VCaP (cell line): ENCODE results near the gene MAPK7.

Experiments used
- H3K27ac ChIP-seq: fragments of 450-650 bp; 2 replicates; pipeline ENCODE4 v1.5.1; 2017
- CTCF ChIP-seq: fragments of 450-650 bp; conservative IDR thresholded peaks from 2 replicates; pipeline ENCODE4 v1.5.1; 2017; ENCODE audit warnings: mild to moderate bottlenecking, moderate library complexity

Gene MAPK7

DNA sequence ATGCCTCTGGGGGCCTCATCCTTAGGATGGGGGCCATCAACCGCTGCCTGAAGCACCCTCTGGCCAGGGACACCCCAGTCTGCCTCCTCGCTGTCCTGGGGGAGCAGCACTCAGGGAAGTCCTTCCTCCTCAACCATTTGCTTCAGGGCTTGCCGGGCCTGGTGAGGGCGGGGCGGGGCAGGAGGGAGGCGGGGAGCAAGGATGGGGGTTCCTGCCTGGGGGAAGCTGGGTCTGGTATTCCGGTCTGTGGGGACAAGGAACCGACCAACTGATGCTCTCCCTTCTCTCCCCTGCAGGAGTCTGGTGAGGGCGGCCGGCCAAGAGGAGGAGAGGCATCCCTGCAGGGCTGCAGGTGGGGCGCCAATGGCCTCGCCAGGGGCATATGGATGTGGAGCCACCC is 34.7 kb downstream of the MAPK7 start:
- H3K27ac ChIP-seq = no peak overlapping the region
- TF ChIP-seq CTCF = no peak

DNA sequence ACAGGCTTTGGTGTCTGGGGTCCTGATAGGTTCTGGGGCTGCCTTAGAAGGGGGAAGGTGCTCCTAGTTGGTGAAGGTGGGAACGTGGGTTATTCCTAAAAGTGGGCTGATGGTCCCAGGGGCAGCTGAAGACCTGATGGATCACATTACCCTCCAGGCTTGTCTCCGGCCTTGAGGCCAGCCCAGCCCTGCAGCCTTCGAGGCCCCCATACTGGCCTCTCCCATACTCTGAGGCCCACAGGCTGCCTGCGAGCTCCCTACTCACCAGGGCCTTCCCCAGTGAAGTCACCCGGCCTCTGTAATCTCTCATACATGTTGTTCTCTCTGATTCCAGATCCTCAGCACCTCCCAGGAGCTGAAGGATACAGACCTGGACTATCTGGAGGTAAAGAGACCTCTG is 35.5 kb downstream of the MAPK7 start:
- H3K27ac ChIP-seq = no peak overlapping the region
- no peak for TF ChIP-seq CTCF

- H3K27ac ChIP-seq = no peak overlapping the region
- no peak for TF ChIP-seq CTCF
Measured at GRCh38 chr17:19414396-19415280, 36.3 kb downstream of the MAPK7 start.

DNA sequence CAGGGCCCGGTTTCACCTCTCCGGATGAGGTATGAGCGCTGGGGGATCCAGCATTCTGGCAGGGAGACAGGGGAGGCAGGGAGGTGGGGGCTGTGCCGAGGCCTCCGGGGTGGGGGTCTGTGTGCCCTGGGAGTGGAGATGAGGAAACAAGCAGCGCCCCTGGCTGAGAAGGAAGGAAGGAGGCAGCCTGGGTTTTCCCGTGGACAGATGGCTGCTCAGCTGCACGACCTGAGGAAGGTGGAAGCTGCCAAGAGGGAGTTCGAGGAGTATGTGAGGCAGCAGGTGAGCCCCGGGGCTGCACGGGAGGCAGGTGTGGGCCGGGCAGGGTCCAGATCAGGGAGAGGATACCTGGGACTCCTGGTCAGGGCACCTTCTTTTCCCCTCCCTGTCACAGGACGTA is 37.0 kb downstream of the MAPK7 start:
- no peak overlapping the region for H3K27ac ChIP-seq
- TF ChIP-seq CTCF = no peak

GRCh38 chr17:19415806-19416775 is 37.8 kb downstream of the MAPK7 start:
- H3K27ac ChIP-seq = no peak overlapping the region
- TF ChIP-seq CTCF = no peak

- no peak overlapping the region for H3K27ac ChIP-seq
- TF ChIP-seq CTCF = no peak
Measured at GRCh38 chr17:19417611-19418010, 39.3 kb downstream of the MAPK7 start.
